H1 (cell line): ENCODE measurements around the gene GPR141. TPM values are rescaled to one million over a fixed set of nuclear protein-coding genes. Genes with fewer than 3 reads are reported as not detected.

ENCODE experiments used
- polyA plus RNA-seq, 7 experiments: library from polyadenylated mRNA; depleted of rRNA in 3 of 7; stranded (reverse) in 5 of 7; unstranded in 2 of 7; fragments of >200 nt in 5 of 7; fragments of 200-250 nt in 2 of 7; gene quantifications; 1 replicate in 5 of 7; 2 replicates in 1 of 7; 4 replicates in 1 of 7; pipeline versions ENCODE4 v1.2.1 to v1.2.3, GENCODE V29; 2011 to 2013; ENCODE audit warnings: missing spikeins in 2 of 7, mixed read lengths in 2 of 7
- total RNA-seq: library from RNA; stranded (reverse); fragmentation: NEBNext Ultra II Directional; extraction: Animal tissue kit (Norgen Biotek cat#: 25700); gene quantifications from 2 replicates; pipeline ENCODE4 v1.2.1, GENCODE V29; 2021

Gene GPR141
- total and polyA plus RNA-seq, 2 of the 8 experiments (the other 6 are each of a cell fraction or from before 2014, with no cell fraction given): 0.45 to 1.0 TPM

Other genes starting within 250 kb of the GPR141 start
- gene ELMO1, start 234.9 kb upstream of the GPR141 start, total RNA-seq: 18.4 and 20.6 TPM in 2 replicates
- 14.1 and 21.0 TPM in 2 replicates for gene ELMO1, start 234.9 kb upstream of the GPR141 start, polyA plus RNA-seq (2011; rRNA removed)
- 0.22 and 0.57 TPM in 2 replicates for gene NME8, start 164.8 kb downstream of the GPR141 start, total RNA-seq
- 0.22 and 0.44 TPM in 2 replicates for gene NME8, start 164.8 kb downstream of the GPR141 start, polyA plus RNA-seq (2011; rRNA removed)
- not detected in 2 replicates for gene SFRP4, start 233.1 kb downstream of the GPR141 start, total RNA-seq
- gene SFRP4, start 233.1 kb downstream of the GPR141 start, polyA plus RNA-seq (2011; rRNA removed): 0.03 TPM in 2 replicates
- gene EPDR1, start 236.9 kb downstream of the GPR141 start, total RNA-seq: 5.9 and 6.4 TPM in 2 replicates
- gene EPDR1, start 236.9 kb downstream of the GPR141 start, polyA plus RNA-seq (2011; rRNA removed): 5.6 and 8.2 TPM in 2 replicates